HG03060 (cell line): ENCODE data around the gene KLHL36.
A peak's percentile ranks its signal among the peaks of the same experiment; 100 is the strongest.
"Not testable (repeated sequence)": the region's sequence is repeated elsewhere in the genome, so short reads cannot be mapped to it uniquely, and the experiment has no call there.

Source experiments
- ATAC-seq: cut with Tn5 transposase; IDR thresholded peaks from one replicate; pipeline ENCODE4 v1.9.1; 2021; ENCODE audit warnings: low read depth, moderate number of reproducible peaks; ENCODE audit not compliant: unreplicated experiment

The KLHL36 gene

DNA sequence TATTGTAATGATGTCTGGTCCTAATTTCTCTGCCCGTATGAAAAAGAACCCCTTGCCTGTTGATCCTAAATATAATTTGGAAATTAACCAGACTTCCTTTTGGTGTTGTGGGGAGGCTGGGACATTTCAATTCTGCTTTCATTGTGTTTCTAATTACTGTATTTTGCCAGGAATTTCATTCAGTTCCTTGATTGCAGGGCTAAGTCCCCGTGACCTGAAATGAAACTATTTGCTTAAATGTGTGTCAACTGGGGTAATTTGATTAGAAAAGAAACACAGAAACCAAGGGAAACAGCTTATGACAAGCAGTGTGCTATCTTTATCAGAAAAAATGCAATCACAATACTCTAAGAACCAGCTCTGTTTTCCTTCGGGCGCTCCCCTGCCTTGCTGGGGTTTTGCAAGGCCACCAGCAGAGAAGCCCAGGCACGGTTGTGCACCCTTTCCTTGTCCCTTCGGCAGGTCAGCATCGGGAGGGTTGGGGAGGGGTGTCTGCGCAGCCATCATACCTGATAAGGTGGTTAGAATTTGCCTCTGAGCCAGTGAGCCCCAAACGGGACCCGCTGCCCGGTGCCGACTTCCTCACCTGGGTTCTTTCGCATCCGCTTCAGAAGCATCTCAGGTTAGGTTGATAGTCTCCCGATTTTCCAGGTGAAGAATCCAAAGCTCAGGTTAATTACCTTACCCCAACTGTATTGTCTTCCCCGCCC lies 19.4 kb downstream of the KLHL36 start:
- ATAC-seq = no peak

DNA sequence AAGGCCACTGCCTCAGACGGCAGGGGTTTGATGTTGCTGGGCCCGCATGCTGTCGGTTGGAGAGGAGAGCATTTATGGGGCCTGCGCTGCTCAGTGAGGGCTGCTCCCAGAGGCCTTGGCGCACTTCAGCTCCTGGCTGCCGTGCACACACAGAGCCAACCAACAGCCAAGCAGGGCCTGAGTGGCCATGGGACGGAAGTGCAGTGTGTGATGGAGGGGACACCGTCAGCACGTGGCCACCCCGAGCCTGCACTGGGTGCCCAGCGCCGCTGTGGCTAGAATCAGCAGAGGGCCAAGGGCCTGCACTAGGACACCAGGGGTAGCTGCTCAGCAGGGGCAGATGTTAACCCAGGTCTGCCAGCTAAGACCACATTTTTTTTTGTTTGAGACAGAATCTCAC lies 21.8 kb downstream of the KLHL36 start:
- no peak for ATAC-seq

DNA sequence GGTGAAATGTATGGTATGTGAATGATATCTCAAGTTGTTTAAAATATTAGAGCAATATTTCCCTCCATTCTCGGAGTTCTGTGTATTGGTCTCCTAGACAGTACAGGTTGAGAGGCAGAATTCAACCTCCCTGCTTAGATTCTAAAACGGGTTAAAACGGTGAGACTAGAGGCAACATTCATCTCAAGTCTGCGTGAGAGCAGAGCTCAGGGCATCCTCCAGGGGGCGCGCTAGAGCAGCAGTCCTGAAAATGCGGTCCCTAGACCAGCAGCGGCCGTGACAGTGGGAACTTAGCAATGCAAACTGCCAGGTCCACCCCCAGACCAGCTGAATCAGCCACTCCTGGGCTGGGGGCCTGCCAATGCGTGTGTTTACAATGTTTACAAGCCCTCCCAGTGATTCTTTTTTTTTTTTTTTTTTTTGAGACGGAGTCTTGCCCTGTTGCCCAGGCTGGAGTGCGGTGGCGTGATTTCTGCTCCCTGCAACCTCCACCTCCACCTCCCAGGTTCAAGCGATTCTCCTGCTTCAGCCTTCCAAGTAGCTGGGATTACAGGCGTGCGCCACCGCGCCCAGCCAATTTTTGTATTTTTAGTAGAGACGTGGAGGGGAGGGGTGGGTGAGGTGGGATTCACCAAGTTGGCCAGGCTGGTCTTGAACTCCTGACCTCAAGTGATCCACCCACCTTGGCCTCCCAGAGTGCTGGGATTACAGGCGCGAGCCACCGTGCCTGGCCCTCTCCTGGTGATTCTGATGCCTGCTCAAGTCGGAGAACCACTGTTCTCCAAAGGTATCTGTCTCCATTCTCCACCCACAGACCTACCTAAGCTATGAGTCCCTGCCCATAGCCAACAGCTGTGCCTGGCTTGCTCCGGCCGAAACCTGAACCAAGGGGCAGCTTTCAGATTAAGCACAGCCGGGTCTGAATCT lies 24.2 kb downstream of the KLHL36 start:
- no peak for ATAC-seq

DNA sequence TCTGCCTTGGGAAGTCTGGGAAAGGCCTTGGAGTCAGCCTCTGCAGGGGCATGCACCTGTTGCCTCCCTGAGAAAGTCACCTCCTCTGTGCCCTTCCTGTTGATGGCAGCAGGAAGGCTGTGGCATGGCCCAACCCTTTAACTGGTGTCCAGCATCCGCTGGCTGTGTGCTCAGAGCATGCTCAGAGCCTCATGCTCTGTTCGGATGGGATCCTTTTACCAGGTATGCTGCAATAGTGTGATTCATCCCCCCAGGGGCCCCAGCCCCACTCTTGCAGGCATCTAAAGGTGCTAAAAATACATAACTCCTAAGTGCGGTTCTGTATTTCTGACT lies 24.9 kb downstream of the KLHL36 start:
- no peak for ATAC-seq

DNA sequence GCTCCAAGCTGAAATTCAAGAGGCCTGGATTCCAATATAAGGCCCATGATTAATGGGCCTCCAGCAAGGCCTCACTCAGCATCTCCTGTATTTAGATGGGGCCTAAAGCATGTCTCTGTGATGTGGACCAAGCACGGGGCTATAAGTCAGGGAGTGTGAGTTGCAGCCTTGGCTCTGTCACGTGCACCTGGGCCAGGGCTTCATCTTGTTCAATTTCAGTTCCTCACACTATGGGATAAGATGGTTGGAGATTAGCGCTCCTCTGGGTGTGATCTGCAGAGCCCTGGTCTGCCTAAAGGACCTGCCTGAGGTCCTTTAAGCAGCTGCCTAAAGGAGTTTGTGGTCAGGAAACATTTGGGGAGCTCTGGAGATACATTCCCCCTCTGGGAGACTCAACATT lies 25.2 kb downstream of the KLHL36 start:
- ATAC-seq = no peak

DNA sequence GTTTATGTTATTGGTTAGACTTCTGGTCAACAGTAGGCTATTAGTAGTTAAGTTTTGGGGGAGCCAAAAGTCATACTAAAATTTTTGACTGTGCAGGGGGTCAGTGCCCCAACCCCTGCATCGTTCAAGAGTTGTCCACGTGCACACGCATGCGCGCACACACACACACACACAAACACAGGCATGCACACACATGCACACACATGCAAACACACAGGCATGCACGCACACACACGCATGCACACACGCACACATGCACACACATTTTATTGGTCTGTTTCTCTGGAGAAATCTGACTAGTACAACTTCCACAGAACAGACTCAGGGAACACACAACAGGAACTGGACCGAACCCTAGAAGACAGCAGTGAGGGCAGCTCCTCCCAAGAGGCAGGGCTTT lies 27.1 kb downstream of the KLHL36 start:
- no peak for ATAC-seq

DNA sequence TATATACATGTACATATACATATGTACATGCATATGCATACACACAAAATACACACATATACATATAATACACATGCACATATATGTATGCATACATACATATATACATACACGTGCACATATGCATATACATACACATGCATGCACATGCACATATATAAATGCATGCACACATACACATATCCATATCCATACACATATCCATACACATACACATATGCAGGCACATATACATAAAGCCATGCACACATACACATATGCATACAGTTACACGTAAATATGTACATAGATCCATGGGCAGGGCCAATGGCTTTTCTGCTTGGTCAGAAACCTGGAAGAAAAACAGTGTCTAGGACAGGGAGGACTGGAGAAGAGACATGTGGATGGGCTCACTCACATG lies 27.6 kb downstream of the KLHL36 start:
- no peak for ATAC-seq

DNA sequence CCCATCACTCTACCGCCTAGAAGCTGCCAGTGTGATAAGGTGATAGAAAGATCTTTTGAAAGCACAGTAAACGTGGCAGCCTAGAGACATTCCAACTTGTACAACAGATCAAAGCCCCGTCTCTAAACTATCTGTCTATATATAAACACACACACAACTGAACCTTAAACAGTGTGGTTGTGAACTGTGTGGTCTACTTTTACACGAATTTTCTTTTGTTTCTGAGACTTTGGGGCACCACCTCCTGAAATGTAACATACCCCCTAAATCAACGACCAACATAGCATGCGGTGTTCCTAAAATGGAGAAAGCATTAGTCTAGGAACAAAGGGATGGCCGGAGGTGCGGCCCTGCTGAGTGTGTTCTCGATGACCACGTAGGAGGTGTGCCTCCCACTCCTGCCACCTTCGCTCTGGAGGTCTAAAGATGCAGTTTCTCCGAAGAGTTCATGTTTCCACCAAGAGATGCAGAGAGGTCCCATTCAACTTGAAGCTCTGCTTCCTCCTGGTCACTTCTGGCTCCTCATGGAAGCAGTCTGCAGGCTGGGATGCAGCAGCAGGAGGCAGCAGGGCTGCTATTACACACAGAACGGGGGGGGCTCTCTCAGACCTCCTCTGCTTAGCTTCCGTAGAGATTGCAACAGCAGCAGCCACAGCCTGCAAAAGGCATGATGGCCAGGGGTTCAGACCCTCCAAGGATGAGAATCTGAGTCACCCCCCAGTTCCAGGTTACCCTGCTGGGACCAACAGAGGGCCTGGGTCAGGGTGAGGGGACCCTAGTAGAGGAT lies 28.9 kb downstream of the KLHL36 start:
- no peak for ATAC-seq

DNA sequence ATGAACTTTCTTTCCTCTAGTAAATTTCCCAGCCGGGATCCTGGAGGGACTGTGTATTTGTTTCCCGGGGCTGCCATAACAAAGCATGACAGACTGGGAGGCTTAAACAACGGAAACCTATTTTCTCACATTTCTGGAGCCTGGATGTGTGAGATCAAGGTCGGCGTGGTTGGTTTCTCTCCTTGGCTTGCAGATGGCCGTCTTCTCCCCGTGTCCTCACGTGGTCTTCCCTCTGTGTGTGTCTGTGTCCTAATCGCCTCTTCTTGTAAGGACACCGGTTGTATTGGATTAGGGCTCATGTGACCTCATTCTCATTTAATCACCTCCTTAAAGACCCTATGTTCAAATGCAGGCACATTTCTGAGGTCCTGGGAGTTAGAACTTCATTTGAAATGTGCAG lies 29.5 kb downstream of the KLHL36 start:
- no peak for ATAC-seq

DNA sequence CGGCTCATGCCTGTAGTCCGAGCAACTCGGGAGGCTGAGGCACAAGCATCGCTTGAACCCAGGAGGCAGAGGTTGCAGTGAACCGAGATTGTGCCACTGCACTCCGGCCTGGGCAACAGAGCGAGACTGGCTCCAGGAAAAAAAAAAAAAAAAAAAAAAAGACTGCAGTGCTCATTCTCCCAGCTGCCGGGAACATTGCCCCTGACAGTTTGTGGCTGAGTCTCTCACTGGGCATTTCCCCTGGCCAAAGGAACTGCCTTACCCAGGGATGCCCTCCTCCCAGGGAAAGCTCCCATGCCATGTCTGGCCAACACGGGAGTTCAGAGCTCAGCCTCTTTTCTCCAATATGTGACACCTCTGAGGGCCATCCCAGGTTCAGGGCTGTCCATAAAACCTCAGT lies 30.2 kb downstream of the KLHL36 start:
- ATAC-seq = no peak

DNA sequence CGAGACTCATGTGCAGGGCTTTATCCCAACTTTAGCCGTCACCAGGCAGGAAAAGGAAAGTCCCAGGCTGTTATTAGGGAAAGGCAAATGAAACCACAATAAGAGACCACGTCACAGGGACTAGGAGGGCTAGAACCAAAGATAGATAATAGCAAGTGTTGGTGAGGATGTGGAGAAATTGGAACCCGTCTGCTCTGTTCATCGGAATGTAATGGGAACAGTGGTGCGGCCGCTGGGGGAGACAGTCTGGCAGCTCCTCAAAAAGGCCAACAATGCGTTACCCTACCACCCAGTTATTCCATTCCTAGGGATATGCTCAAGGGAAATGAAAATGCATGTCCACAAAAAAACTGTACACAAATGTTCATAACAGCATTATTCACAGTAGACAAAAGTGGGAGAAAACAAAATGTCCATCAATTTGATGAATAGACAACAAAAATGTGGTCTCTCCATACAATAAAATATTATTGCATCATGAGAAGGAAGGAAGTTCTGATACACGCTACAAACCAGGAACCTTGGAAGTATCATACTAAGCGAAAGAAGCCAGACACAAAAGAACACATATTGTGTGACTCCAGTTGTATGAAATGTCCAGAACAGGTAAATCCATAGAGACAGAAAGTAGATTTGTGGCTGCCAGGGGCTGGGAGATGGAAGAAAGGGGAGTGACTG lies 32.0 kb downstream of the KLHL36 start:
- no peak for ATAC-seq

DNA sequence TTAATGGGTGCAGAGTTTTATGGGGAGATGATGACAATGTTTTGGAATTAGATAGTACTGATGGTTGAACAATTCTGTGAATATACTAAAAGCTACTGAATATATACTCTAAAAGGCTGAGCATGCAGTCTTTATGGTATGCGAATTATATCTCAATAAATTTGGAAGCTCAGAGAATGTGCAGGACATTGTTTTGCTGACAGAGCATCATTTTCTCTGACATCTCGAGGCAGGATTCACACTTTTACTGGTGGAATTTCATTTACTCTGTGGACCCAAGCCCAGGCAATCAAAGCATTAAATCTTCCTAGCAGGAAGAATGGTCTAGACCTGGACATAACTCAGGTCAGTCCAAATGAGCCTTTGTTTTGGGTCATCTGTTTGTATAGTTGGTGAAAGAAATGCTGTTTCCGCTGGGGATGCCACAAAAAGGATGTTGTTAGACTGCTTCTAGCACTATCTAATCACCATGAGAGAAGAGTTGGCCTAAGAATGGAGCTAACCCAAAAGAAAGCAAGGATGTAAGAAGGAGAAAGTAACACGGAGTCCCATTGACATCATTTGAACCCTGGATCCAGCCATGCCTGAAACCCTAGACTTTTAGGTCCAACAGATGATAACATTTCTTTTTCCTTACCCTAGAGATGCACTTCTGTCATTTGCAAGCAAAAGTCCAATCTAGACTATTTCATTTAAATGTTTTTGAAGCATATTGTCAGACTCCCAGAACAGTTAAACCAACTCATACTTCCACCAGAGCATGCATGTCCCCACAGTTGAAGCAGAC lies 32.7 kb downstream of the KLHL36 start:
- no peak for ATAC-seq

DNA sequence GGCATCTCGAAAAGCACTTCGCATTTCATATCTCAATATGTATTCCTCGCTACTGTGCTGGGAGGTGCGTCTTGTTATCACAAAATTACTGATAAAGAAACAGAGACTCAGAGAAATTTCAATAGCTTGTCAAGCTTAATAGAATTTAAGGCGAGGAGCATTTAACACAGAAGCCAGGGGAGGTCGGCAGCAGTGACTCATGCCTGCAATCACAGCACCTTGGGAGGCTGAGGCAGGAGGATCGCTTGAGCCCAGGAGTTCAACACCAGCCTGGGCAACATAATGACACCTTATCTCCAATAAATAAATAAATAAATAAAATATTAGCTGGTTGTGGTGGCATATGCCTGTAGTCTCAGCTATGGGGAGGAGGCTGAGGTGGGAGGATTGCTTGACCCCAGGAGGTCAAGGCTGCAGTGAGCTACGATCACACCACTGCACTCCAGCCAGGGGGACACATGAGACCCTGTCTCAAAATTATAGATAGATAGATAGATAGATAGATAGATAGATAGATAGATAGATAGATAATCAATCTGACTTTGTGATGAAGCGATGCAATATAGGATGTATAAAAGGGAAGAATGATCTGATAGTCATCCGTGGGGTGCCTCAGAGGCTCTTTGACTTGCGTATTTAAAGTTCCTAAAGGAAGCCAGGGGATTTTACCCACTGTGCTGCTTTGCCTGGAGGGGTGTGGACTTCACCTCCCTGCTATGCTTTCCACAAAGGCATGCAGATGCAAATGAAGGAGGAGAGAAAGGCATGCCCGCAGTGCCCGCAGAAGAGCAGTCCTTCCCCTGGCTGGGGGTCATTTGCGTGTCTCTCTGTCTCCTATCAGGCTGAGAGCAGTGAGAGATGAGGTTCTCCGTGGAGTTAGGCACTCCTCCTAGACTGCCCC lies 35.6 kb downstream of the KLHL36 start:
- no peak for ATAC-seq

DNA sequence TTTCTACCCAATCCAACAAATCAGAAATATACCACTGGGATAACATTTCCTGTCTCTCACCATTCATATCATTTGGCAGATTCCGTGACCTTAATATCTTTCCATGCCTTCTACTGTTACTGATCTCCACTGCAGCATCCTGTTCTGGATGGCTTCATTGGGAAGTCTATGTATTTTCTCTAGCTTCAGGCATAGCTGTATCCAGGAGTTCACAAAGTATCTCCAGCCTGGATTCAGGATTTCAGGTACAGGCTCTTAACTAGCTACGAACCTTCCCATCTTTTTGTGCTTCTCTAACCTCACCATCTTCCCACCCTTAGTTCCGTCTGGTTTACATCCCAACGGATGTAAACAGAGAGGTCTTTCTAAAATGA lies 36.3 kb downstream of the KLHL36 start:
- no peak for ATAC-seq

DNA sequence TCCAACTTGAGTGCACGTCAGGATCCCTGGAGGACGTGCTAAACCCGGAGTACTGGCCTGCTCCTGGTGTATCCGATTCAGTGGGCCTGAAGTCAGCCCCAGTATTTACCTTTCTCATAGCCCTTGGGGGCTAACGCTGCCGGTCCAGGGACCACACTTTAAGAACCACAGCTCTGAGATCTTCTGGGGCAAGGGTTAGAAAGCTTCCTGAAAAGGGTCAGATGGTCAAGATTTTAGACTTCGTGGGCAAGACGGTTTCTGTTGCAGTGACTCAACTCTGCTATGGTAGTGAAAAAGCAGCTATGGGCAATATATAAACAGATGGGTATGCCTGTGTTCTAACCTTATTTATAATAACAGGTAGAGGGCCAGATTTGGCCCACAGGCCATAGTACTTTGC lies 36.9 kb downstream of the KLHL36 start:
- no peak for ATAC-seq

DNA sequence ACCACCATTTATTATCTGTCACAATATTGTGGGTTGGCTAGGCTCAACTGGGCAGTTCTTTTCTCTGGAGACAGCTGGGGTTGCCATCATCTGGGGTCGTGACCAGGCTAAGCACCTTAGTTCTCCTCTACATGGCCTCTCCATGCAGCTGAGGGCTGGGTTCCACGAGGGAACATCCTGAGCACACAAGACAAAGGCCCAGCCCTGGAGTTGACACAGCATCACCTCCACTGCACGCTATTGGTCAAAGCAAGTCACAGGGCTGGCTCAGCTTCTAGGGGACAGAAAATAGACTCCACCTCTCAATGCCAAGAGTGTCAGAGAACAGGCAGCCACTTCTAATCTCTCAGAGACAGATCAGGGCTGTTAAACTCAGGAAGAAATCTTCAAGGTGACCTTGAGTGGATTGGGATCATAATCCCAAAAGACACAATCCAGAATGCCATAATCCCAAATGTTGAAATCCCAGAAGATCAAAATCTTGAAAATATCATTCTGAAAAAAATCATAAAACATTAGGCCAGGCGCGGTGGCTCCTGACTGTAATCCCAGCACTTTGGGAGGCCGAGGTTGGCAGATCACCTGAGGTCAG lies 38.5 kb downstream of the KLHL36 start:
- no peak for ATAC-seq

DNA sequence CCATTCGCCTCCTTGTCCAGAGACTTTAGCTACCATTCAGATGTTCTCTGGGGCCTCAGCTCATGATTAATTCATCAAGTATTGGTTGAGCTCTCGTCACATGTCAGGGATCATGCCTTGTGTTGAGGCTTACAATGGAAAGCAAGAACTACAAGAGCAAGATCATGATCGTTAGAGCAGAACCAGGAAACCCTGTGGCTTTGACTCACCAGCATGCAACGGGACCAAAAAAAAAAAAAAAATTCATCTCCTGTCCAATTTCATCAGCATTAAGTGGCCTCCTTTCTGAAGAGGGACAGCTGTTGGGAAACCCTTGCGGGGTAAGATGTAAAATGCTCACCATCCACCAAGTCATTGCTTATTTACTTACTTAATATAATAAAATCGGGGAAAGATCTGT lies 39.4 kb downstream of the KLHL36 start:
- peak; percentile 87 for ATAC-seq

DNA sequence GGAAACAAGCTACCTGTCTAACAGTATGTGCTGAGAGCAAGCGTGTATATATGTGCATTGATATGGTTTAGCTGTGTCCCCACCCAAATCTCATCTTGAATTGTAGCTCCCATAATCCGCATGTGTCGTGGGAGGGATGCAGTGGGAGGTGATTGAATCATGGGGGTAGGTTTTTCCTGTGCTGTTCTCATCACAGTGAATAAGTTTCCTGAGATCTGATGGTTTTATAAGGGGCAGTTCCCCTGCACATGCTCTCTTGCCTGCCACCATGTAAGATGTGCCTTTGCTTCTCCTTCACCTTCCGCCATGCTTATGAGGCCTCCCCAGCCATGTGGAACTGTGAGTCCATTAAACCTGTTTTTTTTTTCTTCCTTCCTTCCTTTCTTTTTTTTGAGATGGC lies 39.9 kb downstream of the KLHL36 start:
- ATAC-seq = not testable (repeated sequence)

DNA sequence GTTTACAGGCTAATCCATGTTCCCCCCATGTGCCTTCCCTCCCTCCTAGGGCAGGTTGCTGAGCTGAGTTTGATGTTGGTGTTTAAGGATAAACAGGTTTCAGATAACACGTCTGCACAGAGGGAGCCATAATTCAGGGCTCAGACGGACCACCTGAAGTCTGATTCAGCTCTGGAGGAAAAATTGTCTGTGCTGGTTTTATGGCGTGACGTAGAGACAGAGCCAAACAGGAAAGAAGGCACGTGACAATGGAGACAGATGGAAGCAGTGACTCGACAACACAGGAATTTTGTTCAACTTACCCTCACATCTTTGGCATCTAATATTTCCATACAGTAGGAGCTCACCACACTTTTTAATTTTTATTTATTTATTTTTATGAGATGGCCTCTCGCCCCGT lies 40.8 kb downstream of the KLHL36 start:
- no peak for ATAC-seq
